H1 (cell line): Measurements from ENCODE around the gene CCDC71L. TPM values are rescaled to one million over a fixed set of nuclear protein-coding genes. Genes with fewer than 3 reads are reported as not detected.

Source experiments
- CHD7 ChIP-seq: fragments of 300-600 bp; sonication (generic); IDR thresholded peaks from 2 replicates; pipeline ENCODE4 v1.7.1; 2012; ENCODE audit warnings: low read length, moderate library complexity, mild to moderate bottlenecking, inconsistent platforms; ENCODE audit not compliant: insufficient replicate concordance
- HDAC2 ChIP-seq, 2 experiments: fragments of 300-600 bp in 1 of 2; sonication (generic) in 1 of 2; IDR thresholded peaks; 2 replicates each; pipeline ENCODE4 v1.6.1; 2011 to 2012; ENCODE audit warnings: low read depth in 2 of 2, low read length in 2 of 2, mild to moderate bottlenecking in 2 of 2, moderate library complexity in 2 of 2, borderline replicate concordance in 1 of 2, inconsistent platforms in 1 of 2
- polyA plus RNA-seq, 7 experiments: library from polyadenylated mRNA; depleted of rRNA in 3 of 7; stranded (reverse) in 5 of 7; unstranded in 2 of 7; fragments of >200 nt in 5 of 7; fragments of 200-250 nt in 2 of 7; gene quantifications; 1 replicate in 5 of 7; 2 replicates in 1 of 7; 4 replicates in 1 of 7; pipeline versions ENCODE4 v1.2.1 to v1.2.3, GENCODE V29; 2011 to 2013; ENCODE audit warnings: missing spikeins in 2 of 7, mixed read lengths in 2 of 7
- total RNA-seq: library from RNA; stranded (reverse); fragmentation: NEBNext Ultra II Directional; extraction: Animal tissue kit (Norgen Biotek cat#: 25700); gene quantifications from 2 replicates; pipeline ENCODE4 v1.2.1, GENCODE V29; 2021

Gene CCDC71L
- total and polyA plus RNA-seq, 2 of the 8 experiments (the other 6 are each of a cell fraction or from before 2014, with no cell fraction given) = 12.5 to 16.7 TPM

- TF ChIP-seq CHD7 (no peak), HDAC2 (IDR thresholded peaks at IDR 0.05; ENCODE audit: borderline replicate concordance in 1 of 2, low read depth in 2 of 2, low read length in 2 of 2) (no peak)
- TF ChIP-seq, all 59 proteins: peak for 0
Observed at GRCh38 chr7:106612432-106612831, 48.5 kb downstream of the CCDC71L start (continued).
